ENCODE measurements around the gene YARS1.

DNA sequence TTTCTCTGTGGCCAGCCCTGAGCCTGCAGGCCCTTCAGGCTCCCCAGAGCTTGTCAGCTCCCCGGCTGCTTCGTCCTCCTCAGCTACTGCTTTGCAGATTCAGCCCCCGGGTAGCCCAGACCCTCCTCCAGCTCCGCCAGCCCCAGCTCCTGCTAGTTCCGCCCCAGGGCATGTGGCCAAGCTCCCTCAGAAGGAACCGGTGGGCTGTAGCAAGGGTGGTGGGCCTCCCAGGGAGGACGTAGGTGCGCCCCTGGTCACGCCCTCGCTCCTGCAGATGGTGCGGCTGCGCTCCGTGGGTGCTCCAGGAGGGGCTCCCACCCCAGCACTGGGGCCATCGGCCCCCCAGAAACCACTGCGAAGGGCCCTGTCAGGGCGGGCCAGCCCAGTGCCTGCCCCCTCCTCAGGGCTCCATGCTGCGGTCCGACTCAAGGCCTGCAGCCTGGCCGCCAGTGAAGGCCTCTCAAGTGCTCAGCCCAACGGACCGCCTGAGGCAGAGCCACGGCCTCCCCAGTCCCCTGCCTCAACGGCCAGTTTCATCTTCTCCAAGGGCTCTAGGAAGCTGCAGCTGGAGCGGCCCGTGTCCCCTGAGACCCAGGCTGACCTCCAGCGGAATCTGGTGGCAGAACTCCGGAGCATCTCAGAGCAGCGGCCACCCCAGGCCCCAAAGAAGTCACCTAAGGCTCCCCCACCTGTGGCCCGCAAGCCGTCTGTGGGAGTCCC, 45.4 kb downstream of the YARS1 start:
- TF ChIP-seq, protein P1, sequence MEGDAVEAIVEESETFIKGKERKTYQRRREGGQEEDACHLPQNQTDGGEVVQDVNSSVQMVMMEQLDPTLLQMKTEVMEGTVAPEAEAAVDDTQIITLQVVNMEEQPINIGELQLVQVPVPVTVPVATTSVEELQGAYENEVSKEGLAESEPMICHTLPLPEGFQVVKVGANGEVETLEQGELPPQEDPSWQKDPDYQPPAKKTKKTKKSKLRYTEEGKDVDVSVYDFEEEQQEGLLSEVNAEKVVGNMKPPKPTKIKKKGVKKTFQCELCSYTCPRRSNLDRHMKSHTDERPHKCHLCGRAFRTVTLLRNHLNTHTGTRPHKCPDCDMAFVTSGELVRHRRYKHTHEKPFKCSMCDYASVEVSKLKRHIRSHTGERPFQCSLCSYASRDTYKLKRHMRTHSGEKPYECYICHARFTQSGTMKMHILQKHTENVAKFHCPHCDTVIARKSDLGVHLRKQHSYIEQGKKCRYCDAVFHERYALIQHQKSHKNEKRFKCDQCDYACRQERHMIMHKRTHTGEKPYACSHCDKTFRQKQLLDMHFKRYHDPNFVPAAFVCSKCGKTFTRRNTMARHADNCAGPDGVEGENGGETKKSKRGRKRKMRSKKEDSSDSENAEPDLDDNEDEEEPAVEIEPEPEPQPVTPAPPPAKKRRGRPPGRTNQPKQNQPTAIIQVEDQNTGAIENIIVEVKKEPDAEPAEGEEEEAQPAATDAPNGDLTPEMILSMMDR (IDR thresholded peaks at IDR 0.05; ENCODE audit: low read depth, low read length): no peak
- no peak for TF ChIP-seq EZH2phosphoT487 (IDR thresholded peaks at IDR 0.05; ENCODE audit: low read depth)

All from OCI-LY3 (cell line).